Measurements from ENCODE around the gene EGFLAM. TPM values are rescaled to one million over a fixed set of nuclear protein-coding genes. Genes with fewer than 3 reads are reported as not detected.
A peak's percentile ranks its signal among the peaks of the same experiment; 100 is the strongest.

The EGFLAM gene
- total and polyA plus RNA-seq, 2 donors (not counting 3 experiments of a cell fraction or from before 2014, with no cell fraction given) = 1.2 to 2.7 TPM

DNA sequence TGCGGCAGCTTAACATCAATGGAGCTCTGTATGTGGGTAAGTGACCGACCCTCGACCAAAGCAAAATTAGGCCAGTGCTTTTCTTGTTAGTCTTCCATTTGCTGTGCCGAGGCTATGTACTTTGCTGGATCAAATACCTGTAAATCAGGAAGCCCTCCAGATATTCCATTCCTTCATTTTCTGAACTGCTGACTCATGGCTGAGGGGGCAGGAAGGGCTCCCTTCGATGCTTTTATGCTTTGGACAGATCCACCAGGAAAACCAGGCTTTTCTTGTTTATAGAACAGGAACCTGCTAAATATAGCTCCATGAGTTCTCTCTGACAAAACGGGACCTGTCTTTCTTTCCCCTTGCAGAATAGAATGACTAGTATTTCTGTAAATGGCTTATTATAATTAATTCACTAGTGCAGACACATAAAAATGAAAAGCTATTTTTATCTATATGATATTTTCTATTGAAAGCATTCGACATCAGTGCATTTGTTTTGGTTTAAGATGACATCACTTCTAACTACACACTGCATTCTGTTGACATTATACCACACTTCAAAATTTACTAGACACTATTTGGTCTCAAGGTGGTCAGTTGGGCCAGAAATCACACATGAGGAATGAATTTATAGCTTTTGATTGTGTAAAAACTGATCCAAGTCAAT lies 204.7 kb downstream of the EGFLAM start:
- Histone ChIP-seq H3K27ac (ENCODE audit: insufficient read depth, low read depth, low read length) (peak overlapping the region; percentile 90), H3K9me1 (replicated peaks; ENCODE audit: control insufficient read depth, extremely low read depth, insufficient read depth, low read length) (no peaks in the 10 kb centered on the region), H3K4me2 (ENCODE audit: insufficient read depth, low read length) (peak overlapping the region; percentile 4), H3K79me2 (ENCODE audit: control insufficient read depth, insufficient read depth, low read length) (no peaks in the 10 kb centered on the region), H3K4me1 (ENCODE audit: control insufficient read depth, extremely low read depth, insufficient read depth, low read length) (peaks cover 56% of the 10 kb centered on the region), H3K4me3 (replicated peaks in 1 of 3; ENCODE audit: insufficient read depth in 1 of 3, low read depth in 1 of 3, low read length in 3 of 3) (no peak overlapping the region), H3K9ac (replicated peaks; ENCODE audit: extremely low read depth, insufficient read depth, low read length) (peak overlapping the region; percentile 22), H3K27me3 (ENCODE audit: control insufficient read depth in 2 of 2, insufficient read depth in 2 of 2, low read length in 2 of 2) (no peaks in the 10 kb centered on the region), H3K36me3 (ENCODE audit: control insufficient read depth in 2 of 2, extremely low read depth in 1 of 2, insufficient read depth in 2 of 2, low read length in 2 of 2) (no peaks in the 10 kb centered on the region), H3K9me3 (replicated peaks; ENCODE audit: control insufficient read depth, insufficient read depth, low read length) (no peaks in the 10 kb centered on the region), H4K20me1 (replicated peaks; ENCODE audit: control insufficient read depth, extremely low read depth, insufficient read depth, low read length) (no peaks in the 10 kb centered on the region), H2AFZ (ENCODE audit: low read depth, low read length) (peak overlapping the region; percentile 30)
- no TSS peak for BruUV-seq (replicated peaks)
- FAIRE-seq (peak; percentile 89), DNase-seq (ENCODE audit: low read depth, low spot score) (peak; percentile 75)
- POLR2A ChIA-PET = interaction anchor here (0.6 kb wide), 1 partner anchor 55 kb away, joined by 6 read pairs; no protein-coding TSS in a partner anchor
- CTCF ChIA-PET = interaction anchor here (1.3 to 9.2 kb wide), 9 partner anchors 11 to 346 kb away, joined by 3 to 163 read pairs (median 8); no protein-coding TSS in a partner anchor
- dilution Hi-C loops (cut with MboI; ENCODE audit: extremely low pct_ligation_motif_present, low sequenced_read_pairs) (no loop called here), intact Hi-C loops (cut with micrococcal nuclease) (no loop called here)
- TF ChIP-seq, protein P1, sequence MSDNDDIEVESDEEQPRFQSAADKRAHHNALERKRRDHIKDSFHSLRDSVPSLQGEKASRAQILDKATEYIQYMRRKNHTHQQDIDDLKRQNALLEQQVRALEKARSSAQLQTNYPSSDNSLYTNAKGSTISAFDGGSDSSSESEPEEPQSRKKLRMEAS (IDR thresholded peaks at IDR 0.05; ENCODE audit: insufficient read depth, insufficient read length) = no peak
- TF ChIP-seq FOS (IDR thresholded peaks at IDR 0.05; ENCODE audit: borderline replicate concordance, insufficient read depth, low read length) = peak; percentile 60

DNA sequence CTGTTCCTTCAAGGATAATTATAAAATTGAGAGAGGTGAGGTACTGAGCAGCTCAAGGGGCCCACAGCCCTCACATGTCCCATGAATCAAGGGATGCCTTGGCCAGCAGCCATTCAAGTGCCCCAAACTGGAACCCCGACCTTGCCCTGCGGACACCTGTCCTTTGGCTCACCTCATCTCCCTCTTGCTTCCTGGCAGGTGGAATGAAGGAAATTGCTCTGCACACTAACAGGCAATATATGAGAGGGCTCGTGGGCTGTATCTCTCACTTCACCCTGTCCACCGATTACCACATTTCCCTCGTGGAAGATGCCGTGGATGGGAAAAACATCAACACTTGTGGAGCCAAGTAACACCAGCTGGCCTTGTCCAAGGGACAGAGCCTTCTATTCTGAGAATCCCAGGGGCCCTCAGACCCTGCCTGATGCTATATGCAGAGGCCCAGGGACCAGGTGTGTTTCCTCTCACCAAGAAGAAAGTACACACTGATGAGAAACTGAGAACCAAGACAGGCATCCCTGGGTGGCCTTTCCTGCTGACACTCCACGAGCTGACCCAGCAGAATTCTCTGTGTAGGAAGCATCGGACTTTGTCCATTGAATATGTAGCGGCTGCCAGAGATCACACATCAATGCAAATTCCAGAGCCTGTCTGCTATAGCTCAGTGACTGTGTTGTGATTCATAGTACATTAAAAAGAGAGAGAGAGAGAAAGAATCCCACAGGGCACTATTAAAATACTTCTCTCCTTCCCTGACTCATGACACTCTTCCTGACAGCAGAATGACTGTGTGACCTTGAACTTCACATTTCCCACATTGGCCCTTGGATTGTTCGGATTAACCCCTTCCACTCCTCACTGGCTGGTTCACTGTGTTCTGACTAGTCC lies 205.5 kb downstream of the EGFLAM start:
- dilution Hi-C loops (cut with MboI; ENCODE audit: extremely low pct_ligation_motif_present, low sequenced_read_pairs) (no loop called here), intact Hi-C loops (cut with micrococcal nuclease) (loop anchor here (1.0 to 2.0 kb wide), 2 partner anchors 135 to 343 kb away; no protein-coding TSS in a partner anchor)
- DNase-seq (ENCODE audit: low read depth, low spot score) (peak; percentile 89), FAIRE-seq (peak; percentile 100)
- no peaks in the 10 kb centered on the region for H3K36me3 ChIP-seq (ENCODE audit: control insufficient read depth in 2 of 2, extremely low read depth in 1 of 2, insufficient read depth in 2 of 2, low read length in 2 of 2)
- ChIA-PET POLR2A (interaction anchor here (0.6 to 1.0 kb wide), 2 partner anchors 22 to 54 kb away, joined by 3 to 6 read pairs; no protein-coding TSS in a partner anchor), CTCF (interaction anchor here (1.2 to 9.2 kb wide), 10 partner anchors 10 to 345 kb away, joined by 3 to 163 read pairs (median 8); no protein-coding TSS in a partner anchor)
- H3K9me3 ChIP-seq (replicated peaks; ENCODE audit: control insufficient read depth, insufficient read depth, low read length) = no peaks in the 10 kb centered on the region
- H3K27ac ChIP-seq (ENCODE audit: insufficient read depth, low read depth, low read length) = peak overlapping the region; percentile 90
- H3K9me1 ChIP-seq (replicated peaks; ENCODE audit: control insufficient read depth, extremely low read depth, insufficient read depth, low read length) = no peaks in the 10 kb centered on the region
- H3K27me3 ChIP-seq (ENCODE audit: control insufficient read depth in 2 of 2, insufficient read depth in 2 of 2, low read length in 2 of 2) = no peaks in the 10 kb centered on the region
- no peak overlapping the region for H2AFZ ChIP-seq (ENCODE audit: low read depth, low read length)
- H3K4me1 ChIP-seq (ENCODE audit: control insufficient read depth, extremely low read depth, insufficient read depth, low read length) = peaks cover 64% of the 10 kb centered on the region
- H4K20me1 ChIP-seq (replicated peaks; ENCODE audit: control insufficient read depth, extremely low read depth, insufficient read depth, low read length) = no peaks in the 10 kb centered on the region
- peak overlapping the region; percentile 49 for H3K4me2 ChIP-seq (ENCODE audit: insufficient read depth, low read length)
- H3K9ac ChIP-seq (replicated peaks; ENCODE audit: extremely low read depth, insufficient read depth, low read length) = peak overlapping the region; percentile 22
- BruUV-seq (replicated peaks) = no TSS peak
- no peak overlapping the region for H3K4me3 ChIP-seq (replicated peaks in 1 of 3; ENCODE audit: insufficient read depth in 1 of 3, low read depth in 1 of 3, low read length in 3 of 3)
- peak; percentile 53 for TF ChIP-seq GATA2 (IDR thresholded peaks at IDR 0.05; ENCODE audit: insufficient read depth, insufficient read length, low read depth, low read length)
- no peak for TF ChIP-seq EZH2 (IDR thresholded peaks at IDR 0.05; ENCODE audit: borderline replicate concordance, low read depth, low read length, severe bottlenecking)
- peak; percentile 81 for TF ChIP-seq POLR2AphosphoS5 (IDR thresholded peaks at IDR 0.05; ENCODE audit: insufficient read depth, low read depth, low read length)
- no peak for TF ChIP-seq MYC (IDR thresholded peaks at IDR 0.05; ENCODE audit: low read depth, low read length)
- TF ChIP-seq, protein P1 (IDR thresholded peaks at IDR 0.05; ENCODE audit: insufficient read depth, insufficient read length) = no peak
- peak; percentile 99 for TF ChIP-seq FOS (IDR thresholded peaks at IDR 0.05; ENCODE audit: borderline replicate concordance, insufficient read depth, low read length)
- TF ChIP-seq, protein P2, sequence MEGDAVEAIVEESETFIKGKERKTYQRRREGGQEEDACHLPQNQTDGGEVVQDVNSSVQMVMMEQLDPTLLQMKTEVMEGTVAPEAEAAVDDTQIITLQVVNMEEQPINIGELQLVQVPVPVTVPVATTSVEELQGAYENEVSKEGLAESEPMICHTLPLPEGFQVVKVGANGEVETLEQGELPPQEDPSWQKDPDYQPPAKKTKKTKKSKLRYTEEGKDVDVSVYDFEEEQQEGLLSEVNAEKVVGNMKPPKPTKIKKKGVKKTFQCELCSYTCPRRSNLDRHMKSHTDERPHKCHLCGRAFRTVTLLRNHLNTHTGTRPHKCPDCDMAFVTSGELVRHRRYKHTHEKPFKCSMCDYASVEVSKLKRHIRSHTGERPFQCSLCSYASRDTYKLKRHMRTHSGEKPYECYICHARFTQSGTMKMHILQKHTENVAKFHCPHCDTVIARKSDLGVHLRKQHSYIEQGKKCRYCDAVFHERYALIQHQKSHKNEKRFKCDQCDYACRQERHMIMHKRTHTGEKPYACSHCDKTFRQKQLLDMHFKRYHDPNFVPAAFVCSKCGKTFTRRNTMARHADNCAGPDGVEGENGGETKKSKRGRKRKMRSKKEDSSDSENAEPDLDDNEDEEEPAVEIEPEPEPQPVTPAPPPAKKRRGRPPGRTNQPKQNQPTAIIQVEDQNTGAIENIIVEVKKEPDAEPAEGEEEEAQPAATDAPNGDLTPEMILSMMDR (IDR thresholded peaks at IDR 0.05; ENCODE audit: extremely low read depth in 1 of 2, insufficient read depth in 1 of 2, low read depth in 1 of 2, low read length in 2 of 2) = no peak
- peak; percentile 73 for TF ChIP-seq POLR2A (IDR thresholded peaks at IDR 0.05; ENCODE audit: low read depth, low read length)
- peak; percentile 97 for TF ChIP-seq JUN (IDR thresholded peaks at IDR 0.05; ENCODE audit: borderline replicate concordance, insufficient read depth, insufficient read length, low read depth)
- H3K79me2 ChIP-seq (ENCODE audit: control insufficient read depth, insufficient read depth, low read length) = no peaks in the 10 kb centered on the region
